Measurements from ENCODE around the gene DACT1.

GRCh38 chr14:58629281-58629680, 8.5 kb upstream of the DACT1 start:
- TF ChIP-seq EZH2phosphoT487 (IDR thresholded peaks at IDR 0.05; ENCODE audit: insufficient read depth, low read depth) (no peak), EZH2 (IDR thresholded peaks at IDR 0.05; ENCODE audit: insufficient read depth, poor library complexity, severe bottlenecking) (no peak)
